Ascending aorta (tissue), 2 donors: ENCODE measurements around the gene LINGO4. TPM values are rescaled to one million over a fixed set of nuclear protein-coding genes. Genes with fewer than 3 reads are reported as not detected.

ENCODE experiments used
- DNase-seq, 2 donors: peaks; one replicate each; pipeline ENCODE4 v3.0.0-alpha.2; 2019; ENCODE audit warnings: low spot score in 2 of 2
- H3K27ac ChIP-seq, 2 donors: fragments of 200-600 bp; sonication (generic); one replicate each; pipeline ENCODE4 v1.5.1; 2016 to 2017; ENCODE audit warnings: mild to moderate bottlenecking in 1 of 2
- H3K27me3 ChIP-seq: fragments of 200-600 bp; sonication (generic); one replicate; pipeline ENCODE4 v1.5.1; 2017
- H3K36me3 ChIP-seq, 2 donors: fragments of 200-600 bp; sonication (generic); one replicate each; pipeline ENCODE4 v1.5.1; 2016
- H3K4me1 ChIP-seq, 2 donors: fragments of 200-600 bp; sonication (generic); one replicate each; pipeline ENCODE4 v1.5.1; 2016 to 2017; ENCODE audit warnings: mild to moderate bottlenecking in 1 of 2
- H3K4me3 ChIP-seq, 2 donors: fragments of 200-600 bp; sonication (generic); one replicate each; pipeline ENCODE4 v1.5.1; 2016 to 2017; ENCODE audit warnings: mild to moderate bottlenecking in 1 of 2
- H3K9me3 ChIP-seq, 2 donors: fragments of 200-600 bp; sonication (generic); one replicate each; pipeline ENCODE4 v1.5.1; 2016
- intact Hi-C: fragments of 100-400 bp; cut with DNase I; formaldehyde crosslinking; loops from one replicate; pipeline ENCODE4 v1.15.1; 2023
- total RNA-seq: library from RNA; depleted of rRNA; stranded (reverse); fragments of >200 nt; gene quantifications from one replicate; pipeline ENCODE4 v1.1.0, GENCODE V29; 2016
- TF ChIP-seq, protein P1 (sequence below), 3 experiments: fragments of 200-600 bp in 2 of 3; fragments of 450-650 bp in 1 of 3; sonication (generic) in 2 of 3; IDR thresholded peaks; one replicate each; pipeline ENCODE4 v1.5.1; 2016 to 2019; ENCODE audit warnings: antibody characterized with exemption in 3 of 3, mild to moderate bottlenecking in 1 of 3, moderate library complexity in 1 of 3

The LINGO4 gene, protein sequence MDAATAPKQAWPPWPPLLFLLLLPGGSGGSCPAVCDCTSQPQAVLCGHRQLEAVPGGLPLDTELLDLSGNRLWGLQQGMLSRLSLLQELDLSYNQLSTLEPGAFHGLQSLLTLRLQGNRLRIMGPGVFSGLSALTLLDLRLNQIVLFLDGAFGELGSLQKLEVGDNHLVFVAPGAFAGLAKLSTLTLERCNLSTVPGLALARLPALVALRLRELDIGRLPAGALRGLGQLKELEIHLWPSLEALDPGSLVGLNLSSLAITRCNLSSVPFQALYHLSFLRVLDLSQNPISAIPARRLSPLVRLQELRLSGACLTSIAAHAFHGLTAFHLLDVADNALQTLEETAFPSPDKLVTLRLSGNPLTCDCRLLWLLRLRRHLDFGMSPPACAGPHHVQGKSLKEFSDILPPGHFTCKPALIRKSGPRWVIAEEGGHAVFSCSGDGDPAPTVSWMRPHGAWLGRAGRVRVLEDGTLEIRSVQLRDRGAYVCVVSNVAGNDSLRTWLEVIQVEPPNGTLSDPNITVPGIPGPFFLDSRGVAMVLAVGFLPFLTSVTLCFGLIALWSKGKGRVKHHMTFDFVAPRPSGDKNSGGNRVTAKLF
- total RNA-seq: not detected

- Histone ChIP-seq H3K36me3 (no peaks in the 10 kb centered on the region), H3K4me3 (no peak within 1 kb of the TSS), H3K9me3 (no peaks in the 10 kb centered on the region), H3K27ac (no peak within 1 kb of the TSS), H3K27me3 (no peaks in the 10 kb centered on the region), H3K4me1 (no peaks in the 10 kb centered on the region)
- DNase-seq: no peak
- intact Hi-C loops: no loop called here
- TF ChIP-seq, protein P1, sequence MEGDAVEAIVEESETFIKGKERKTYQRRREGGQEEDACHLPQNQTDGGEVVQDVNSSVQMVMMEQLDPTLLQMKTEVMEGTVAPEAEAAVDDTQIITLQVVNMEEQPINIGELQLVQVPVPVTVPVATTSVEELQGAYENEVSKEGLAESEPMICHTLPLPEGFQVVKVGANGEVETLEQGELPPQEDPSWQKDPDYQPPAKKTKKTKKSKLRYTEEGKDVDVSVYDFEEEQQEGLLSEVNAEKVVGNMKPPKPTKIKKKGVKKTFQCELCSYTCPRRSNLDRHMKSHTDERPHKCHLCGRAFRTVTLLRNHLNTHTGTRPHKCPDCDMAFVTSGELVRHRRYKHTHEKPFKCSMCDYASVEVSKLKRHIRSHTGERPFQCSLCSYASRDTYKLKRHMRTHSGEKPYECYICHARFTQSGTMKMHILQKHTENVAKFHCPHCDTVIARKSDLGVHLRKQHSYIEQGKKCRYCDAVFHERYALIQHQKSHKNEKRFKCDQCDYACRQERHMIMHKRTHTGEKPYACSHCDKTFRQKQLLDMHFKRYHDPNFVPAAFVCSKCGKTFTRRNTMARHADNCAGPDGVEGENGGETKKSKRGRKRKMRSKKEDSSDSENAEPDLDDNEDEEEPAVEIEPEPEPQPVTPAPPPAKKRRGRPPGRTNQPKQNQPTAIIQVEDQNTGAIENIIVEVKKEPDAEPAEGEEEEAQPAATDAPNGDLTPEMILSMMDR (IDR thresholded peaks at IDR 0.05): no peak
Measured at GRCh38 chr1:151805066-151805820, at the start of gene LINGO4. Gene LINGO4 (minus strand): TSS chr1:151805419. CDS start chr1:151802704, 2,715 bp downstream.

DNA sequence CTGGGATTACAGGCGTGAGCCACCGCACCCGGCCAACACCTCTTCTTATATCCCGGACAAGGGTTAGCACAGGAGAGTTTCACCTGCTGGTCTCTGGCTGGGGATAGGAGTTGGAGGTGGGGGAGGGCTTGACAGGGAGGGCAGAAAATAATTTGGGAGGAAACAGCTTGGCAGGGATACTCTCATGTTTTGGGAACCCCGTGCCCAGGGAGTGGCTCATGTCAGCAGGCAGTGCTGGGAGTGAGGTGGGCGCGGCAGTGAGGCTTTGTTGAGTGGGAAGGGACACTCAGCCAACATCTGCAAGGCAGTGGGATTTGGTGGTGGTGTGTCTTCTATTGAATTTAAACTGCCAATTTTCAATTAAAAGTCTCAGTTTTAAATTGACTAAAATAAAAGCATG is 49.4 kb upstream of the LINGO4 start:
- peaks cover 0 to 2% of the 10 kb centered on the region in 2 donors for H3K4me1 ChIP-seq
- DNase-seq: no peak
- H3K27me3 ChIP-seq: no peaks in the 10 kb centered on the region
- intact Hi-C loops: no loop called here
- no peak overlapping the region for H3K4me3 ChIP-seq
- no peak overlapping the region for H3K27ac ChIP-seq
- no peaks in the 10 kb centered on the region for H3K9me3 ChIP-seq
- TF ChIP-seq, protein P1 (IDR thresholded peaks at IDR 0.05): no peak
- H3K36me3 ChIP-seq: no peaks in the 10 kb centered on the region

DNA sequence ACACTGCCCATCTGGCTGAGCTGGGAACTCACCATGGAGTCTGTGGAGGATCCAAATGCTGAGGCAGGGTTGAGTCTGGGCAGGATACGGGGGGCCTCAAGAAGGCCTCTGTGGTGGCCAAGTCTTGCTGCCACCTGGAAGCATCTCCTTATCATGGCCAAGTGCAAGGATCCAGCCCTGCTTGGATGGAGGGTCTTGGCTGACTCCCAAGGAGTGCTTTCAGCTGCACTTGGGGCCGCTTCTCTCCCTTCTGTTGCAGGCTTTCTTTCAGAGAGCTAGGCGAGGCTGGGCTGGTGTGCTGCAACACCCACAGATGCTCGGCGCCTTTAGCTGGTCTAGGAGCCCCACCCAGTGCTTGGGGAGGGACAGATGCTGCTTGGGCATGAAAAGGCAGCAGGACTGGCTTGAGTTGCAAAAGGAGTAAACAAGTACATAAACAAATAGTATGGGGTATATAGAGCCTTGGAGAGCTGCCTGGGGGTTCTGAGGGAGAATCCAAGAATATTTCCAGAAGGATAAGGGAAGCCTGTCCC is 48.3 kb upstream of the LINGO4 start, which contains the start of gene THEM5:
Gene THEM5 (minus strand): TSS at position 302 of the 533 bp plus-strand sequence. CDS start 147 bp downstream, at position 155.
- no peaks in the 10 kb centered on the region for H3K27me3 ChIP-seq
- no peaks in the 10 kb centered on the region for H3K9me3 ChIP-seq
- no peak for DNase-seq
- H3K27ac ChIP-seq: no peak within 1 kb of the TSS
- H3K36me3 ChIP-seq: no peaks in the 10 kb centered on the region
- peaks cover 0 to 2% of the 10 kb centered on the region in 2 donors for H3K4me1 ChIP-seq
- TF ChIP-seq, protein P1 (IDR thresholded peaks at IDR 0.05): no peak
- H3K4me3 ChIP-seq: no peak within 1 kb of the TSS
- intact Hi-C loops: no loop called here

- Histone ChIP-seq H3K4me1 (peaks cover 0 to 2% of the 10 kb centered on the region in 2 donors), H3K27ac (no peak overlapping the region), H3K27me3 (no peaks in the 10 kb centered on the region), H3K4me3 (no peak overlapping the region), H3K9me3 (no peaks in the 10 kb centered on the region), H3K36me3 (no peaks in the 10 kb centered on the region)
- DNase-seq: no peak
- intact Hi-C loops: no loop called here
- TF ChIP-seq, protein P1 (IDR thresholded peaks at IDR 0.05): no peak
Measured at GRCh38 chr1:151852733-151853132, 47.5 kb upstream of the LINGO4 start.

- Histone ChIP-seq H3K27me3 (no peaks in the 10 kb centered on the region), H3K27ac (no peak overlapping the region), H3K36me3 (no peaks in the 10 kb centered on the region), H3K4me3 (no peak overlapping the region), H3K4me1 (peaks cover 0 to 2% of the 10 kb centered on the region in 2 donors), H3K9me3 (no peaks in the 10 kb centered on the region)
- intact Hi-C loops: no loop called here
- TF ChIP-seq, protein P1 (IDR thresholded peaks at IDR 0.05): no peak
- DNase-seq: no peak
Measured at GRCh38 chr1:151851886-151852285, 46.7 kb upstream of the LINGO4 start.
